IMR-90 (cell line): ENCODE results near the gene FKBP11. TPM values are rescaled to one million over a fixed set of nuclear protein-coding genes. Genes with fewer than 3 reads are reported as not detected.

Experiments
- ATAC-seq: fragments of 200-7000 bp; cut with Tn5 transposase; 2 replicates; pipeline ENCODE4 v1.9.1; 2020; ENCODE audit warnings: low read depth, mild to moderate bottlenecking, moderate library complexity
- BruUV-seq: library from RNA; stranded (reverse); fragments of 400-500 nt; replicated peaks from 2 replicates; lab custom pipeline; 2021; lab: Mats Ljungman, UMichigan
- CTCF ChIA-PET: fragments of 300-600 bp; formaldehyde crosslinking; extraction: SDS; loops from one replicate; lab custom pipeline; 2021; ENCODE audit warnings: antibody characterized with exemption; lab: Yijun Ruan, JAX
- POLR2A ChIA-PET: fragments of 300-600 bp; sonication (Branson Sonifier 250); formaldehyde crosslinking; loops from one replicate; lab custom pipeline; 2022; ENCODE audit warnings: antibody characterized with exemption; ENCODE audit not compliant: unreplicated experiment; lab: Charles Lee
- DNase-seq: peaks from one replicate; pipeline ENCODE4 v3.0.0; 2013
- H2AFZ ChIP-seq: replicated peaks from 2 replicates; pipeline ENCODE3; 2013; ENCODE audit warnings: low read length, mild to moderate bottlenecking; ENCODE audit not compliant: poor library complexity
- H2AK5ac ChIP-seq: 2 replicates; pipeline ENCODE4 v1.6.1; 2013; ENCODE audit warnings: low read depth, low read length, inconsistent platforms
- H2AK9ac ChIP-seq: replicated peaks from 2 replicates; pipeline ENCODE3; 2013; ENCODE audit warnings: mild to moderate bottlenecking, low read depth, low read length, moderate library complexity; ENCODE audit not compliant: poor library complexity
- H2BK120ac ChIP-seq: 2 replicates; pipeline ENCODE4 v1.6.1; 2013; ENCODE audit warnings: low read depth, low read length, inconsistent platforms
- H2BK15ac ChIP-seq: 3 replicates; pipeline ENCODE4 v1.6.1; 2013; ENCODE audit warnings: low read depth, low read length, inconsistent platforms
- H2BK20ac ChIP-seq: 2 replicates; pipeline ENCODE4 v1.6.1; 2013; ENCODE audit warnings: low read depth, mild to moderate bottlenecking, inconsistent platforms, low read length, moderate library complexity
- H2BK5ac ChIP-seq: 2 replicates; pipeline ENCODE4 v1.6.1; 2013; ENCODE audit warnings: mild to moderate bottlenecking, low read depth, low read length, inconsistent platforms; ENCODE audit not compliant: poor library complexity, severe bottlenecking
- H3K14ac ChIP-seq: replicated peaks from 2 replicates; pipeline ENCODE4 v1.6.1; 2013; ENCODE audit warnings: low read depth, low read length, inconsistent platforms
- H3K18ac ChIP-seq: 2 replicates; pipeline ENCODE4 v1.6.1; 2013; ENCODE audit warnings: low read depth, low read length, control low read depth
- H3K23ac ChIP-seq: 2 replicates; pipeline ENCODE4 v1.6.1; 2013; ENCODE audit warnings: low read depth, low read length, inconsistent platforms
- H3K27ac ChIP-seq: 2 replicates; pipeline ENCODE4 v1.5.1; 2013; ENCODE audit warnings: mild to moderate bottlenecking, control low read depth, low read length; ENCODE audit not compliant: insufficient read depth
- H3K27me3 ChIP-seq: 2 replicates; pipeline ENCODE4 v1.6.1; 2013; ENCODE audit warnings: low read length; ENCODE audit not compliant: control insufficient read depth, insufficient read depth
- H3K36me3 ChIP-seq: 2 replicates; pipeline ENCODE4 v1.6.1; 2013; ENCODE audit warnings: low read length, mixed read lengths; ENCODE audit not compliant: control insufficient read depth, insufficient read depth
- H3K4ac ChIP-seq: 2 replicates; pipeline ENCODE4 v1.6.1; 2013; ENCODE audit warnings: low read depth, low read length, inconsistent platforms
- H3K4me1 ChIP-seq: 2 replicates; pipeline ENCODE4 v1.6.1; 2013; ENCODE audit warnings: low read length, mixed read lengths; ENCODE audit not compliant: control insufficient read depth, insufficient read depth
- H3K4me2 ChIP-seq: 2 replicates; pipeline ENCODE4 v1.6.1; 2013; ENCODE audit warnings: low read depth, mild to moderate bottlenecking, control low read depth, low read length, moderate library complexity
- H3K4me3 ChIP-seq: 2 replicates; pipeline ENCODE4 v1.5.1; 2013; ENCODE audit warnings: low read depth, mild to moderate bottlenecking, control low read depth, low read length, moderate library complexity; ENCODE audit not compliant: insufficient read depth
- H3K56ac ChIP-seq: 2 replicates; pipeline ENCODE4 v1.6.1; 2013; ENCODE audit warnings: low read length, inconsistent platforms; ENCODE audit not compliant: insufficient read depth; ENCODE audit errors: extremely low read depth
- H3K79me1 ChIP-seq, 2 experiments: 2 replicates each; pipeline ENCODE4 v1.6.1; 2013; ENCODE audit warnings: low read length in 2 of 2, inconsistent platforms in 1 of 2, low read depth in 1 of 2
- H3K9ac ChIP-seq: 2 replicates; pipeline ENCODE4 v1.6.1; 2013; ENCODE audit warnings: low read depth, low read length, control low read depth
- H3K9me1 ChIP-seq: 2 replicates; pipeline ENCODE4 v1.6.1; 2013; ENCODE audit warnings: low read length, inconsistent platforms; ENCODE audit not compliant: insufficient read depth
- H3K9me3 ChIP-seq: 2 replicates; pipeline ENCODE4 v1.6.1; 2013; ENCODE audit warnings: low read length; ENCODE audit not compliant: control insufficient read depth, insufficient read depth
- H4K20me1 ChIP-seq: 2 replicates; pipeline ENCODE4 v1.6.1; 2013; ENCODE audit warnings: low read length, inconsistent platforms; ENCODE audit not compliant: insufficient read depth
- H4K5ac ChIP-seq: 2 replicates; pipeline ENCODE4 v1.6.1; 2013; ENCODE audit warnings: mild to moderate bottlenecking, low read depth, low read length, control low read depth
- H4K8ac ChIP-seq, 2 experiments: 2 replicates each; pipeline ENCODE4 v1.6.1; 2013; ENCODE audit warnings: low read depth in 2 of 2, low read length in 2 of 2, control low read depth in 1 of 2, inconsistent platforms in 1 of 2
- H4K91ac ChIP-seq: 2 replicates; pipeline ENCODE4 v1.6.1; 2013; ENCODE audit warnings: low read depth, low read length, inconsistent platforms; ENCODE audit not compliant: insufficient read depth
- CEBPB ChIP-seq: IDR thresholded peaks from 2 replicates; pipeline ENCODE4 v1.6.1; 2012; ENCODE audit warnings: low read depth, low read length, improper control_type of control experiment
- CHD1 ChIP-seq: IDR thresholded peaks from 2 replicates; pipeline ENCODE4 v1.6.1; 2012; ENCODE audit warnings: low read depth, low read length, improper control_type of control experiment
- CTCF ChIP-seq: conservative IDR thresholded peaks from 2 replicates; pipeline ENCODE4 v1.5.1; 2012; ENCODE audit warnings: mild to moderate bottlenecking, low read depth, low read length, improper control_type of control experiment
- MAFK ChIP-seq: IDR thresholded peaks from 2 replicates; pipeline ENCODE4 v1.6.1; 2012; ENCODE audit warnings: low read depth, low read length, improper control_type of control experiment
- MXI1 ChIP-seq: IDR thresholded peaks from 2 replicates; pipeline ENCODE4 v1.6.1; 2012; ENCODE audit warnings: low read depth, mild to moderate bottlenecking, low read length, moderate library complexity, borderline replicate concordance
- NFE2L2 ChIP-seq: fragments of 150-350 bp; IDR thresholded peaks from 2 replicates; pipeline ENCODE4 v1.6.1; 2016; ENCODE audit warnings: low read depth, mild to moderate bottlenecking, low read length
- POLR2A ChIP-seq: IDR thresholded peaks from 2 replicates; pipeline ENCODE4 v1.6.1; 2012; ENCODE audit warnings: mild to moderate bottlenecking, low read depth, low read length
- RAD21 ChIP-seq: IDR thresholded peaks from 2 replicates; pipeline ENCODE4 v1.6.1; 2012; ENCODE audit warnings: low read length, improper control_type of control experiment
- RCOR1 ChIP-seq: IDR thresholded peaks from 2 replicates; pipeline ENCODE4 v1.6.1; 2012; ENCODE audit warnings: mild to moderate bottlenecking, low read length, improper control_type of control experiment; ENCODE audit not compliant: insufficient replicate concordance
- RFX5 ChIP-seq: IDR thresholded peaks from 2 replicates; pipeline ENCODE4 v1.8.0; 2012; ENCODE audit warnings: low read depth, mild to moderate bottlenecking, low read length, moderate library complexity
- SMC3 ChIP-seq: fragments of 150-350 bp; IDR thresholded peaks from 2 replicates; pipeline ENCODE4 v1.6.1; 2016; ENCODE audit warnings: low read depth, mild to moderate bottlenecking, antibody characterized with exemption, low read length, moderate library complexity
- USF2 ChIP-seq: fragments of 150-350 bp; IDR thresholded peaks from 2 replicates; pipeline ENCODE4 v1.6.1; 2017; ENCODE audit warnings: mild to moderate bottlenecking, antibody characterized with exemption, low read length, low read depth
- WGBS, 2 experiments: methylation state at CpG; one replicate each; pipeline versions ENCODE4 v1.1.5 to v1.1.7; 2013; ENCODE audit warnings: missing lambda C conversion rate in 2 of 2; ENCODE audit not compliant: insufficient read length in 1 of 2; ENCODE audit errors: extremely low coverage in 2 of 2; 5-methylcytosine and 5-hydroxymethylcytosine counted together
- dilution Hi-C: fragments of 300-500 bp; cut with HindIII; formaldehyde crosslinking; loops from one replicate; pipeline ENCODE4 v1.14.3; 2018; ENCODE audit warnings: low sequenced_read_pairs; ENCODE audit not compliant: unreplicated experiment
- in situ Hi-C: fragments of 300-500 bp; cut with MboI; formaldehyde crosslinking; loops from 3 replicates; pipeline ENCODE4 v1.14.3; 2019; ENCODE audit warnings: low sequenced_read_pairs, inconsistent platforms, mixed read lengths
- intact Hi-C: fragments of 100-400 bp; cut with micrococcal nuclease; formaldehyde crosslinking; loops from 2 replicates; pipeline ENCODE4 v1.10.0; 2022
- polyA plus RNA-seq, 3 experiments: library from polyadenylated mRNA; depleted of rRNA; stranded (reverse); fragments of >200 nt; gene quantifications; 2 replicates each; pipeline ENCODE4 v1.2.3, GENCODE V29; 2012; ENCODE audit warnings: low replicate concordance in 1 of 3
- total RNA-seq: library from RNA; depleted of rRNA; stranded (reverse); fragments of >200 nt; gene quantifications from 2 replicates; pipeline ENCODE4 v1.2.3, GENCODE V29; 2012

FKBP11 gene
- total and polyA plus RNA-seq, 2 of the 4 experiments (the other 2 are of a cell fraction): 5.0 to 40.0 TPM

GRCh38 chr12:48960834-48961233, 35.5 kb upstream of the FKBP11 start:
- Histone ChIP-seq H3K18ac (no peak overlapping the region), H2BK120ac (no peak overlapping the region), H2AFZ (no peak overlapping the region), H3K4ac (no peak overlapping the region), H3K36me3 (no peaks in the 10 kb centered on the region), H3K27ac (no peak overlapping the region), H3K23ac (no peak overlapping the region), H3K9ac (no peak overlapping the region), H3K27me3 (peaks cover 20% of the 10 kb centered on the region), H3K14ac (no peak overlapping the region), H4K91ac (no peak overlapping the region), H2AK9ac (no peak overlapping the region), H2AK5ac (no peak overlapping the region), H2BK20ac (no peak overlapping the region), H2BK15ac (no peak overlapping the region), H3K79me1 (peaks cover 4 to 14% of the 10 kb centered on the region in 2 experiments), H4K5ac (no peak overlapping the region), H2BK5ac (no peak overlapping the region), H3K4me3 (no peak overlapping the region), H3K4me1 (0 out of 2 replicates have a peak, but pooled peaks cover 1% of the 10 kb centered on the region), H3K9me1 (peaks cover 4% of the 10 kb centered on the region), H3K9me3 (no peaks in the 10 kb centered on the region), H3K4me2 (no peak overlapping the region), H3K56ac (no peak overlapping the region), H4K20me1 (peaks cover 8% of the 10 kb centered on the region), H4K8ac (no peak overlapping the region)
- in situ Hi-C loops: no loop called here
- BruUV-seq: no TSS peak
- dilution Hi-C loops: no loop called here
- ChIA-PET POLR2A (no interaction called here), CTCF (no interaction called here)
- WGBS, 2 experiments: no CpG with 5 or more reads among the region's 3 CpGs
- ATAC-seq (no peak), DNase-seq (no peak)
- intact Hi-C loops: no loop called here
- no peak for TF ChIP-seq RCOR1
- TF ChIP-seq NFE2L2: no peak
- no peak for TF ChIP-seq CHD1
- no peak for TF ChIP-seq CEBPB
- no peak for TF ChIP-seq RAD21
- TF ChIP-seq USF2: no peak
- no peak for TF ChIP-seq RFX5
- TF ChIP-seq SMC3: no peak
- no peak for TF ChIP-seq MXI1
- no peak for TF ChIP-seq CTCF
- no peak for TF ChIP-seq POLR2A
- TF ChIP-seq MAFK: no peak
